B cell (primary cell): ENCODE measurements around the gene EYS.

Experiments
- EZH2 ChIP-seq: IDR thresholded peaks from 2 replicates; pipeline ENCODE4 v1.6.1; 2012; ENCODE audit warnings: borderline replicate concordance, low read depth, mild to moderate bottlenecking, moderate library complexity, low read length; ENCODE audit not compliant: insufficient read depth, poor library complexity, severe bottlenecking
- TF ChIP-seq, protein P1 (sequence below): fragments of 200-600 bp; IDR thresholded peaks from one replicate; pipeline ENCODE4 v1.8.0; 2022; ENCODE audit warnings: antibody characterized with exemption, mild to moderate bottlenecking

- TF ChIP-seq, protein P1, sequence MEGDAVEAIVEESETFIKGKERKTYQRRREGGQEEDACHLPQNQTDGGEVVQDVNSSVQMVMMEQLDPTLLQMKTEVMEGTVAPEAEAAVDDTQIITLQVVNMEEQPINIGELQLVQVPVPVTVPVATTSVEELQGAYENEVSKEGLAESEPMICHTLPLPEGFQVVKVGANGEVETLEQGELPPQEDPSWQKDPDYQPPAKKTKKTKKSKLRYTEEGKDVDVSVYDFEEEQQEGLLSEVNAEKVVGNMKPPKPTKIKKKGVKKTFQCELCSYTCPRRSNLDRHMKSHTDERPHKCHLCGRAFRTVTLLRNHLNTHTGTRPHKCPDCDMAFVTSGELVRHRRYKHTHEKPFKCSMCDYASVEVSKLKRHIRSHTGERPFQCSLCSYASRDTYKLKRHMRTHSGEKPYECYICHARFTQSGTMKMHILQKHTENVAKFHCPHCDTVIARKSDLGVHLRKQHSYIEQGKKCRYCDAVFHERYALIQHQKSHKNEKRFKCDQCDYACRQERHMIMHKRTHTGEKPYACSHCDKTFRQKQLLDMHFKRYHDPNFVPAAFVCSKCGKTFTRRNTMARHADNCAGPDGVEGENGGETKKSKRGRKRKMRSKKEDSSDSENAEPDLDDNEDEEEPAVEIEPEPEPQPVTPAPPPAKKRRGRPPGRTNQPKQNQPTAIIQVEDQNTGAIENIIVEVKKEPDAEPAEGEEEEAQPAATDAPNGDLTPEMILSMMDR, result no peak
- TF ChIP-seq EZH2, result no peak
Observed at GRCh38 chr6:63795006-63795405, 1912.0 kb downstream of the EYS start.
